ENCODE results near the gene DMRT3.

- no peak for TF ChIP-seq POLR2A (IDR thresholded peaks at IDR 0.05)
- TF ChIP-seq CTCF (IDR thresholded peaks at IDR 0.05) = no peak
- TF ChIP-seq POLR2AphosphoS5 (IDR thresholded peaks at IDR 0.05) = no peak
- TF ChIP-seq EP300 (IDR thresholded peaks at IDR 0.05; ENCODE audit: low read depth) = no peak
Observed at GRCh38 chr9:966870-967269, 9.6 kb upstream of the DMRT3 start.
